GM12873 (cell line): Measurements from ENCODE around the gene OR51A4.
"Not testable (repeated sequence)": the region's sequence is repeated elsewhere in the genome, so short reads cannot be mapped to it uniquely, and the experiment has no call there.

Experiments
- CTCF ChIP-seq: IDR thresholded peaks from 2 replicates; pipeline ENCODE4 v1.5.1; 2012; ENCODE audit warnings: low read depth, mild to moderate bottlenecking, moderate library complexity, low read length, control low read depth; ENCODE audit not compliant: insufficient read depth; ENCODE audit errors: missing control alignments

Gene OR51A4

GRCh38 chr11:4962816-4963215 lies 15.4 kb upstream of the OR51A4 start:
- TF ChIP-seq CTCF: no peak

GRCh38 chr11:4960877-4961276 lies 13.5 kb upstream of the OR51A4 start:
- TF ChIP-seq CTCF: no peak

- no peak for TF ChIP-seq CTCF
Measured at GRCh38 chr11:4957396-4957795, 10.0 kb upstream of the OR51A4 start.

GRCh38 chr11:4955613-4956012 lies 8.2 kb upstream of the OR51A4 start, which contains the start of gene OR51A2:
OR51A2 (minus strand) TSS chr11:4955713; CDS start chr11:4955713, 0 bp downstream.
- TF ChIP-seq CTCF: not testable (repeated sequence)

GRCh38 chr11:4936745-4937144 lies 10.7 kb downstream of the OR51A4 start:
- TF ChIP-seq CTCF: no peak

- no peak for TF ChIP-seq CTCF
Measured at GRCh38 chr11:4932751-4933150, 14.7 kb downstream of the OR51A4 start.

- no peak for TF ChIP-seq CTCF
Measured at GRCh38 chr11:4926608-4927007, 20.8 kb downstream of the OR51A4 start.
